Left lung (tissue), 10 donors: ENCODE results near the gene CDK12. TPM values are rescaled to one million over a fixed set of nuclear protein-coding genes. Genes with fewer than 3 reads are reported as not detected.
"Not testable (repeated sequence)": the region's sequence is repeated elsewhere in the genome, so short reads cannot be mapped to it uniquely, and the experiment has no call there.

ENCODE experiments used
- ATAC-seq: fragments of 200-7000 bp; cut with Tn5 transposase; one replicate; pipeline ENCODE4 v1.9.1; 2020; ENCODE audit warnings: moderate library complexity
- DNase-seq, 4 donors: peaks; one replicate each; pipeline ENCODE4 v3.0.0-alpha.2; 2013 to 2020
- H3K27ac ChIP-seq, 2 donors: fragments of 200-600 bp; sonication (generic) in 1 of 2; one replicate each; pipeline versions ENCODE4 v1.5.0 to v1.8.0; 2020 to 2021
- H3K27me3 ChIP-seq, 2 donors: fragments of 200-600 bp; sonication (generic) in 1 of 2; one replicate each; pipeline versions ENCODE4 v1.5.0 to v1.8.0; 2020 to 2021
- H3K36me3 ChIP-seq, 2 donors: fragments of 200-600 bp; sonication (generic) in 1 of 2; one replicate each; pipeline versions ENCODE4 v1.5.0 to v1.8.0; 2020 to 2021
- H3K4me1 ChIP-seq, 2 donors: fragments of 200-600 bp; one replicate each; pipeline ENCODE4 v1.8.0; 2021
- H3K4me3 ChIP-seq, 2 donors: fragments of 200-600 bp; sonication (generic) in 1 of 2; one replicate each; pipeline versions ENCODE4 v1.5.0 to v1.8.0; 2020 to 2021; ENCODE audit warnings: mild to moderate bottlenecking in 1 of 2
- H3K9me3 ChIP-seq, 2 donors: fragments of 200-600 bp; sonication (generic) in 1 of 2; one replicate each; pipeline versions ENCODE4 v1.5.0 to v1.8.0; 2020 to 2021
- intact Hi-C, 2 donors: fragments of 100-400 bp; cut with DNase I; formaldehyde crosslinking; loops; one replicate each; pipeline versions ENCODE4 v1.11.2 to v1.14.2; 2022
- polyA plus RNA-seq, 6 donors: library from polyadenylated mRNA; unstranded; fragments of 120-200 nt; gene quantifications; one replicate each; pipeline ENCODE4 v1.2.1, GENCODE V29; 2013; ENCODE audit not compliant: insufficient read length in 6 of 6
- total RNA-seq, 2 donors: library from RNA; stranded (reverse); fragmentation: NEBNext Ultra II Directional; extraction: Animal tissue kit (Norgen Biotek cat#: 25700); gene quantifications; one replicate each; pipeline ENCODE4 v1.2.1, GENCODE V29; 2021
- TF ChIP-seq, protein P1 (sequence below), 2 donors: fragments of 200-600 bp; sonication (generic) in 1 of 2; IDR thresholded peaks; one replicate each; pipeline versions ENCODE4 v1.5.0 to v1.8.0; 2021; ENCODE audit warnings: antibody characterized with exemption in 2 of 2
- donor health status: DM: no; HTN: yes; CAD: no.
- donor health status: DM: no; HTN: no; CAD: no.

Gene CDK12
- total and polyA plus RNA-seq, 8 donors = 43.9 to 77.3 (median 69.6) TPM

DNA sequence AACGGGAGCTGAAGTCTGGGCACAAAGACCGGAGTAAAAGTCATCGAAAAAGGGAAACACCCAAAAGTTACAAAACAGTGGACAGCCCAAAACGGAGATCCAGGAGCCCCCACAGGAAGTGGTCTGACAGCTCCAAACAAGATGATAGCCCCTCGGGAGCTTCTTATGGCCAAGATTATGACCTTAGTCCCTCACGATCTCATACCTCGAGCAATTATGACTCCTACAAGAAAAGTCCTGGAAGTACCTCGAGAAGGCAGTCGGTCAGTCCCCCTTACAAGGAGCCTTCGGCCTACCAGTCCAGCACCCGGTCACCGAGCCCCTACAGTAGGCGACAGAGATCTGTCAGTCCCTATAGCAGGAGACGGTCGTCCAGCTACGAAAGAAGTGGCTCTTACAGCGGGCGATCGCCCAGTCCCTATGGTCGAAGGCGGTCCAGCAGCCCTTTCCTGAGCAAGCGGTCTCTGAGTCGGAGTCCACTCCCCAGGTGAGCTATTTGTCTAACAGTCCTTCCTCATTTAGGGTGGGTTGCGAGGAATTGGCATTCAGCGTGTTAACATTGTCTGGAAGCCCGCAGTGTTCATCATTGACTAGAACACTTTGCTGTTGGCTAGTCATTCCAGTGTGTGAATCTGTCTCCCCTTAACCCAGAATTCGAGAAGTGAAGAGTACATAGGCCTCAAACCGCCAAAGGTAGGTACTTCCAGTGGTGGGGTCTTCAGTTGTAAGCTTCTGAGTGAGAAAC lies 1.5 kb downstream of the CDK12 start:
- ATAC-seq (peak; percentile 3), DNase-seq (peak in 2 of 4 donors; percentile 9 to 36)
- peak overlapping the region; percentile 94 to 97 for H3K4me3 ChIP-seq
- H3K36me3 ChIP-seq = peaks cover 0 to 8% of the 10 kb centered on the region in 2 donors
- peak overlapping the region; percentile 99 for H3K27ac ChIP-seq
- TF ChIP-seq, protein P1, sequence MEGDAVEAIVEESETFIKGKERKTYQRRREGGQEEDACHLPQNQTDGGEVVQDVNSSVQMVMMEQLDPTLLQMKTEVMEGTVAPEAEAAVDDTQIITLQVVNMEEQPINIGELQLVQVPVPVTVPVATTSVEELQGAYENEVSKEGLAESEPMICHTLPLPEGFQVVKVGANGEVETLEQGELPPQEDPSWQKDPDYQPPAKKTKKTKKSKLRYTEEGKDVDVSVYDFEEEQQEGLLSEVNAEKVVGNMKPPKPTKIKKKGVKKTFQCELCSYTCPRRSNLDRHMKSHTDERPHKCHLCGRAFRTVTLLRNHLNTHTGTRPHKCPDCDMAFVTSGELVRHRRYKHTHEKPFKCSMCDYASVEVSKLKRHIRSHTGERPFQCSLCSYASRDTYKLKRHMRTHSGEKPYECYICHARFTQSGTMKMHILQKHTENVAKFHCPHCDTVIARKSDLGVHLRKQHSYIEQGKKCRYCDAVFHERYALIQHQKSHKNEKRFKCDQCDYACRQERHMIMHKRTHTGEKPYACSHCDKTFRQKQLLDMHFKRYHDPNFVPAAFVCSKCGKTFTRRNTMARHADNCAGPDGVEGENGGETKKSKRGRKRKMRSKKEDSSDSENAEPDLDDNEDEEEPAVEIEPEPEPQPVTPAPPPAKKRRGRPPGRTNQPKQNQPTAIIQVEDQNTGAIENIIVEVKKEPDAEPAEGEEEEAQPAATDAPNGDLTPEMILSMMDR (IDR thresholded peaks at IDR 0.05) = no peak
- intact Hi-C loops = no loop called here
- H3K4me1 ChIP-seq = peaks cover 16 to 41% of the 10 kb centered on the region in 2 donors
- H3K9me3 ChIP-seq = no peaks in the 10 kb centered on the region
- H3K27me3 ChIP-seq = no peaks in the 10 kb centered on the region

DNA sequence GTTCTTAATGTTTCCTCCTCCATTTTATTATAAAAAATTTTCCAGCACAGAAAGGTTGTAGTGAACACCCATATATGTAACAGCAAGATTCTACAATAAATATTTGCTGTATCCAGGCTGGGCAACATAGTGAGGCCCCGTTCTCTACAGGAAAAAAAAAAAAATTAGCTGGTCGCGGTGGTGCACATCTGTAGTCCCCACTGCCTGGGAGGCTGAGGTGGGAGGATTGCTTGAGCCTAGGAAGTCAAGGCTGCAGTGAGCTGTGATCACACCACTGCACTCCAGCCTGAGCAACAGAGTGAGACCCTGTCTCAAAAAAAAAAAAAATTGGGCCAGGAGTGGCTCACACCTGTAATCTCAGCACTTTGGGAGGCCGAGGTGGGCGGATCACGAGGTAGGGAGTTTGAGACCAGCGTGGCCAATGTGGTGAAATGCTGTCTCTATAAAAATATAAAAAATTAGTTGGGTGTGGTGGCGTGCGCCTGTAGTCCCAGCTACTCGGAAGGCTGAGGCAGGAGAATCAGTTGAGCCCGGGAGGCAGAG lies 3.4 kb downstream of the CDK12 start:
- Histone ChIP-seq H3K4me3 (peak overlapping the region in 1 of 2 donors; percentile 94), H3K4me1 (peaks cover 16 to 41% of the 10 kb centered on the region in 2 donors), H3K36me3 (peaks cover 0 to 23% of the 10 kb centered on the region in 2 donors)
- H3K27ac ChIP-seq, H3K27me3 ChIP-seq, ATAC-seq, intact Hi-C loops, H3K9me3 ChIP-seq, DNase-seq: not testable (repeated sequence)

DNA sequence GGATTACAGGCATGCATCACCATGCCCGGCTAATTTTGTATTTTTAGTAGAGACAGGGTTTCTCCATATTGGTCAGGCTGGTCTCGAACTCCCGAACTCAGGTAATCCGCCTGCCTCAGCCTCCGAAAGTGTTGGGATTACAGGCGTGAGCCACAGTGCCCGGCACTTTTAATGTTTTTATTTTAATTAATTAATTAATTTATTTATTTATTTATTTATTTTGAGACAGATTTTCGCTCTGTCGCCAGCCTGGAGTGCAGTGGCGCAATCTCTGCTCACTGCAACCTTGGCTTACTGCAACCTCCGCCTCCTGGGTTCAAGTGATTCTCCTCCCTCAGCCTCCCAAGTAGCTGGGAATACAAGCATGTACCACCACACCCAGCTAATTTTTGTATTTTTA lies 7.3 kb downstream of the CDK12 start:
- H3K9me3 ChIP-seq, H3K27ac ChIP-seq, H3K4me3 ChIP-seq, intact Hi-C loops, ATAC-seq, H3K27me3 ChIP-seq: not testable (repeated sequence)
- DNase-seq = peak in 1 of 4 donors; percentile 4
- peaks cover 0 to 62% of the 10 kb centered on the region in 2 donors for H3K36me3 ChIP-seq
- peaks cover 16 to 36% of the 10 kb centered on the region in 2 donors for H3K4me1 ChIP-seq

DNA sequence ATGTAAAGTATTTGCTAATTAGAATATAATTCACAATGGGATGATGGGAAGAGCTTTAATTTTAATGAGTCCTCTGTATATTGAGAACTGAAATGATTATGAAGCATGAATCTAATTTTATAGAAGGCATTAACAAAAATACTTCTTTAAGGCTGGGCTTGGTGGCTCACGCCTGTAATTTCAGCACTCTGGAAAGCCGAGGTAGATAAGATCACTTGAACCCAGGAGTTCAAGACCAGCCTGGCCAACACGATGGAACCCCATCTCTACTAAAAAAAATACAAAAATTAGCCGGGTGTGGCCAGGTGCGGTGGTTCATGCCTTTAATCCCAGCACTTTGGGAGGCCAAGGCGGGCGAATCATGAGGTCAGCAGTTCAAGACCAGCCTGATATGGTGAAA lies 12.0 kb downstream of the CDK12 start:
- Histone ChIP-seq H3K27ac (no peak overlapping the region), H3K4me1 (no peaks in the 10 kb centered on the region), H3K9me3 (no peaks in the 10 kb centered on the region), H3K27me3 (no peaks in the 10 kb centered on the region), H3K4me3 (no peak overlapping the region), H3K36me3 (peaks cover 0 to 93% of the 10 kb centered on the region in 2 donors)
- TF ChIP-seq, protein P1 (IDR thresholded peaks at IDR 0.05) = no peak
- intact Hi-C loops = no loop called here
- DNase-seq (peak in 1 of 4 donors; percentile 10), ATAC-seq (no peak)

DNA sequence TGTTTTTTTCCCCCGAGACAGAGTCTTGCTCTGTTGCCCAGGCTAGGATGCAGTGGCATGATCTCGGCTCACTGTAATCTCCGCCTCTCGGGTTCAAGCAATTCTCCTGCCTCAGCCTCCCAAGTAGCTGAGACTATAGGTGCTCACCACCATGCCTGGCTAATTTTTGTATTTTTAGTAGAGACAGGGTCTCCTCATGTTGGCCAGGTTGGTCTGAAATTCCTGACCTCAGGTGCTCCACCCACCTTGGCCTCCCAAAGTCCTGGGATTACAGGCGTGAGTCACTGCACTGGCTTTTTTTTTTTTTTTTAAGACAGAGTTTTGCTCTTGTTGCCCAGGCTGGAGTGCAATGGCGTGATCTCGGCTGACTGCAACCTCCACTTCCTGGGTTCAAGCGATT lies 18.3 kb downstream of the CDK12 start:
- ATAC-seq, DNase-seq: not testable (repeated sequence)
- H3K36me3 ChIP-seq = peaks cover 0 to 86% of the 10 kb centered on the region in 2 donors

DNA sequence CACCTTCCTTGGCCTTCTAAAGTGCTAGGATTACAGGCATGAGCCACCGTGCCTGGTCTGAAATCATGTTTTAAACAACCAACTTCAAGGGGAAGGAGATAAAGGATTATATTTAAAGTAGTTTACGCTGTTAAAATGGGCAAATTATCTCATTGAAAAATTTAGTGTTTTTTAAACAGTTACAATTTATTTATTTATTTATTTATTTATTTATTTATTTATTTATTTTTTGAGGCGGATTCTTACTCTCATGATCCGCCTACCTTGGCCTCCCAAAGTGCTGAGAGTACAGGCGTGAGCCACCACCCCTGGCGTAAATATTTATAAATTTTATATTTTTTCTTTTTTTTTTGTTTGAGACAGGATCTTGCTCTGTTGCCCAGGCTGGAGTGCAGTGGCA lies 22.2 kb downstream of the CDK12 start:
- ATAC-seq (no peak), DNase-seq (no peak)
- H3K27me3 ChIP-seq = no peaks in the 10 kb centered on the region
- H3K9me3 ChIP-seq = no peaks in the 10 kb centered on the region
- peaks cover 0 to 54% of the 10 kb centered on the region in 2 donors for H3K36me3 ChIP-seq
- TF ChIP-seq, protein P1 (IDR thresholded peaks at IDR 0.05) = no peak
- no peaks in the 10 kb centered on the region for H3K4me1 ChIP-seq
- H3K4me3 ChIP-seq = no peak overlapping the region
- H3K27ac ChIP-seq = no peak overlapping the region
- intact Hi-C loops = no loop called here

More for the DNA sequence above, 18.3 kb downstream of the CDK12 start:
- H3K27me3 ChIP-seq, H3K4me1 ChIP-seq, H3K27ac ChIP-seq, H3K4me3 ChIP-seq, intact Hi-C loops, H3K9me3 ChIP-seq: not testable (repeated sequence)
